ENCODE data around the gene ADCY10.
"Not testable (repeated sequence)": the region's sequence is repeated elsewhere in the genome, so short reads cannot be mapped to it uniquely, and the experiment has no call there.

Gene ADCY10

DNA sequence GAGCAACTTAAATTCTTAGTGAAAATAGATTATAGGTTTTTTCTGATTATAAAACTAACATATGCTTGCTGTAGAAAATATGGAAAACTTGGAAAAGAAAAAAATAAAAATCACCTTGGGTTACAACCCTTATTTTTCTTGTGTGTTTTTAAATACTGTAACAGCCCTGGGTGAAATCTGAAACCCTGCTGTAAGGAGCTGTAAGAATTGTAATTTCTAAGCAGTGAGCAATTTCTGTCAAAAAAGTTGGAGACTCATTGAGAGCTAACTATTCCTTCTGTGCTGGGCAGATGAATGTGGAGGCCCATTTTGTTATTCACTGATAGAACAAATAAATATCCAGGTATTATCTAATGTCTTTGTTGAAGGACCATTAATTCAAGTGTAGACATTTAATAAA, 42.6 kb downstream of the ADCY10 start:
- Histone ChIP-seq H3K36me3 (ENCODE audit: control insufficient read depth in 5 of 5, insufficient read depth in 5 of 5, low read length in 5 of 5) (no peaks in the 10 kb centered on the region), H3K9ac (ENCODE audit: low read length in 5 of 5) (no peak overlapping the region), H3K4me3 (ENCODE audit: low read depth in 1 of 5, low read length in 5 of 5) (no peak overlapping the region), H3K27me3 (ENCODE audit: control insufficient read depth in 5 of 5, insufficient read depth in 4 of 5, low read length in 5 of 5) (no peaks in the 10 kb centered on the region), H3K4me1 (ENCODE audit: control insufficient read depth in 5 of 5, insufficient read depth in 5 of 5, low read length in 5 of 5) (no peaks in the 10 kb centered on the region), H3K9me3 (ENCODE audit: control insufficient read depth in 5 of 5, low read length in 5 of 5) (no peaks in the 10 kb centered on the region), H3K27ac (ENCODE audit: low read depth, low read length) (no peak overlapping the region)

DNA sequence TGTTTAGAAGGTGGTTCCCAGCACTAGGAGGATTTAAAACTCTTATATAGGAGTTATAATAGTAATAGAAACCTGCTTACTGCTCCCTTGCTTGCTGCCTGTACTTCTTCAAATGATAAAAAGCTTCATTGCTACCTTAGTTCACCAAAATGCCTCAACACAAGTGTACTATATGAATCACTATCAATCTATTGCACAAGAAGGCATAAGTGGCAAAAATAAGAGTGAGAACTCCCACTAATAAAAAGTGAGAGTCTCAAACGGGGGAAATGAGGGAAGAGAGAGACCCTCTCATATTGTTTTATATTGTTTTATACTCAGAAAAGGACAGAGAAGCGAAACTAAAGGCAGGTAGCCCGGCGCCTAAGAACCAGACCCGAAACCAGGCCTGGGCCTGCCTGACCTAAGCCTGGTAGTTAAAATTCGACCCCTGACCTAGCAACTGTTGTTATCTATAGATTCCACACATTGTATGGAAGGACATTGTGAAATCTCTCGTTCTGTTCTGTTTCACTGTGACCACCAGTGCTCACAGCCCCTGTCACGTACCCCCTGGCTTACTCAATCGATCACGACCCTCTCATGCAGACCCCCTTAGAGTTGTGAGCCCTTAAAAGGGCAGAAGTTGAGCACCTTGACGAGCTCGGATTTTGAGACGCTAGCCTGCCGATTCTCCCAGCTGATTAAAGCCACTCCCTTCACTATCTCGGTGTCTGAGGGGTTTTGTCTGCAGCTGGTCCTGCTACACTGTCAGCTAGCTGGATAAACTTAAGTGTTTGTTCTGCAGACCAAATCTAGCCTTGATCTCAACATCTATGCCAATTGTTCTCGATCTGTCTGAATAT, 44.6 kb downstream of the ADCY10 start:
- H3K27me3 ChIP-seq (ENCODE audit: control insufficient read depth in 5 of 5, insufficient read depth in 4 of 5, low read length in 5 of 5); H3K4me3 ChIP-seq (ENCODE audit: low read depth in 1 of 5, low read length in 5 of 5); H3K27ac ChIP-seq (ENCODE audit: low read depth, low read length); H3K36me3 ChIP-seq (ENCODE audit: control insufficient read depth in 5 of 5, insufficient read depth in 5 of 5, low read length in 5 of 5); H3K9me3 ChIP-seq (ENCODE audit: control insufficient read depth in 5 of 5, low read length in 5 of 5); H3K4me1 ChIP-seq (ENCODE audit: control insufficient read depth in 5 of 5, insufficient read depth in 5 of 5, low read length in 5 of 5); H3K9ac ChIP-seq (ENCODE audit: low read length in 5 of 5): not testable (repeated sequence)

DNA sequence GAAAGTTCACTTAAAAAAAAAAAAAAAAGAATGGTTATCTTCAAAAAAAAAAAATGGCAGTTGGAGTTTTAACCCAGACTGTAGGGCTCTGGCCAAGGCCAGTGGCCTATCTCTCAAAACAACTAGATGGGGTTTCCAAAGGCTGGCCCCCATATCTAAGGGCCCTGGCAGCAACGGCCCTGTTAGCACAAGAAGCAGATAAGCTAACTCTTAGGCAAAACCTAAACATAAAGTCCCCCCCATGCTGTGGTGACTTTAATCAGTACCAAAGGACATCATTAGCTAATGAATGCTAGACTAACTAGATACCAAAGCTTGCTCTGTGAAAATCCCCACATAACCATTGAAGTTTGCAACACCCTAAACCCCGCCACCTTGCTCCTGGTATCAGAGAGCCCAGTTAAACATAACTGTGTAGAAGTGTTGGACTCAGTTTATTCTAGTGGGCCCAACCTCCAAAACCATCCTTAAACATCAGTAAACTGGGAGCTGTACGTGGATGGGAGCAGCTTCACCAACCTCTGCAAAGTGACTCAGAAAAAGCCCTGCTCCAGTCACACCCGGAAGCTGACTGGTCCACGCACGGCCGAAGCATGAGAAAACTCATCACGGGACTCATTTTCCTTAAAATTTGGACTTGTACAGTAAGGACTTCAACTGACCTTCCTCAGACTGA, 47.1 kb downstream of the ADCY10 start:
- H3K4me3 ChIP-seq (ENCODE audit: low read depth in 1 of 5, low read length in 5 of 5); H3K36me3 ChIP-seq (ENCODE audit: control insufficient read depth in 5 of 5, insufficient read depth in 5 of 5, low read length in 5 of 5); H3K9me3 ChIP-seq (ENCODE audit: control insufficient read depth in 5 of 5, low read length in 5 of 5); H3K4me1 ChIP-seq (ENCODE audit: control insufficient read depth in 5 of 5, insufficient read depth in 5 of 5, low read length in 5 of 5); H3K27me3 ChIP-seq (ENCODE audit: control insufficient read depth in 5 of 5, insufficient read depth in 4 of 5, low read length in 5 of 5); H3K27ac ChIP-seq (ENCODE audit: low read depth, low read length); H3K9ac ChIP-seq (ENCODE audit: low read length in 5 of 5): not testable (repeated sequence)

DNA sequence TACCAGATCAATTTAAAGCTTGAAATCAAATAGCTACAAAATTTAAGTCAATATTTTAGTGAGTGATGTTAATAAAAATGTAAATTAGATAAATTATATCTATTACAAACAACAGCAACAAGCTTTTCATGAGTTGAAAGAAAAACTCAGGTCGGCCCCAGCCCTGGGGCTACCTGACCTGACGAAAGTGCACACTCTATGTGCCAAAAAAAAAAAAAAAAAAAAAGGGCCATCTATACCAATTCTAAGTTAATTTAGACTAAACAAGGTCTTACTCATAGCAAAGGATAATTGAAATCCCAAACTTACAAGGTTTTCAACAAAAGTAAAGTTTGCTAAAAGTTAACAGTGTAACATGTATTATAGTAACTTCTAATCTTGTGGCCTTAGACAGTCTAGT, 47.6 kb downstream of the ADCY10 start:
- not testable (repeated sequence) for H3K9me3 ChIP-seq (ENCODE audit: control insufficient read depth in 5 of 5, low read length in 5 of 5); H3K9ac ChIP-seq (ENCODE audit: low read length in 5 of 5); H3K36me3 ChIP-seq (ENCODE audit: control insufficient read depth in 5 of 5, insufficient read depth in 5 of 5, low read length in 5 of 5); H3K27me3 ChIP-seq (ENCODE audit: control insufficient read depth in 5 of 5, insufficient read depth in 4 of 5, low read length in 5 of 5); H3K4me3 ChIP-seq (ENCODE audit: low read depth in 1 of 5, low read length in 5 of 5); H3K4me1 ChIP-seq (ENCODE audit: control insufficient read depth in 5 of 5, insufficient read depth in 5 of 5, low read length in 5 of 5); H3K27ac ChIP-seq (ENCODE audit: low read depth, low read length)

DNA sequence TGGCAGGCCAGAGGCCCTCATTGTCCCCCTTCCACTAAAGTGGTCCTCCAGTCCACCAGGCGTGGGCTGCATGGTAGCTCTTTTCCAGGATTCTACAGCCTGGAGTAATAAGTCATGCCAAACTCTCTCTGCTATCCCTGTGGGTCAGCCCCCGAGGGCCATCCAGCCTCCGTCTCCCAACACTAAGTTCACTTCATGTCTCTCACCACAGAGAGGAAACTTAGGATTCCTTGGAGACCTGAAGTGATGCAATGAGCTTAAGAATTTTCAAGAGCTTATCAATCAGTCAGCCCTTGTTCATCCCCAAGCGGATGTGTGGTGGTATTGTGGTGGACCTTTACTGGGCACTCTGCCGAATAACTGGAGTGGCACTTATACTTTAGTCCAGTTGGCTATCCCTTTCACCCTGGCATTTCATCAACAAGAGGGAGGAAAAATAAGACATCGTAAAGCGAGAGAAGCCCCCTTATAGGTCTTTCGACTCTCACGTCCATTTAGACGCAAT, 48.1 kb downstream of the ADCY10 start:
- not testable (repeated sequence) for H3K27me3 ChIP-seq (ENCODE audit: control insufficient read depth in 5 of 5, insufficient read depth in 4 of 5, low read length in 5 of 5); H3K4me3 ChIP-seq (ENCODE audit: low read depth in 1 of 5, low read length in 5 of 5); H3K9ac ChIP-seq (ENCODE audit: low read length in 5 of 5); H3K36me3 ChIP-seq (ENCODE audit: control insufficient read depth in 5 of 5, insufficient read depth in 5 of 5, low read length in 5 of 5); H3K9me3 ChIP-seq (ENCODE audit: control insufficient read depth in 5 of 5, low read length in 5 of 5); H3K27ac ChIP-seq (ENCODE audit: low read depth, low read length); H3K4me1 ChIP-seq (ENCODE audit: control insufficient read depth in 5 of 5, insufficient read depth in 5 of 5, low read length in 5 of 5)

DNA sequence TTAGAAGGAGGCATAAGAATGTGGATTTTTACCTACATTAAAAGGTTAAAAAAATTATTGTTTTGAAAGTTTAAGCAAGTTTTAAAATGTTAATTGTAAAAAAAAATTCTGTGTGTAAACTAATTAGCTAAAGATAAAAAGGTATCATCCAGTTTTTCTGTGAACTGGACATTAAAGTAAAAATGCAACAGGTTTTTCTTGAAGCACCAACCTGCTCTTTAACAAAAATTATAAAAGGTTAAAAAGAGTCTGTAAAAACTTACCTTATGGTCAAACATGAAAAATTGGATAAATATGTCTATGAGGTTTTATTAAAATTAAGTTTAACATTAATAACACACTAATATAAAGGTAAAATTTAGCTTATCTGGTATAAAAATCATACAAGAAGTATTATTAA, 48.7 kb downstream of the ADCY10 start:
- not testable (repeated sequence) for H3K4me1 ChIP-seq (ENCODE audit: control insufficient read depth in 5 of 5, insufficient read depth in 5 of 5, low read length in 5 of 5); H3K4me3 ChIP-seq (ENCODE audit: low read depth in 1 of 5, low read length in 5 of 5); H3K27ac ChIP-seq (ENCODE audit: low read depth, low read length); H3K9me3 ChIP-seq (ENCODE audit: control insufficient read depth in 5 of 5, low read length in 5 of 5); H3K36me3 ChIP-seq (ENCODE audit: control insufficient read depth in 5 of 5, insufficient read depth in 5 of 5, low read length in 5 of 5); H3K27me3 ChIP-seq (ENCODE audit: control insufficient read depth in 5 of 5, insufficient read depth in 4 of 5, low read length in 5 of 5); H3K9ac ChIP-seq (ENCODE audit: low read length in 5 of 5)

DNA sequence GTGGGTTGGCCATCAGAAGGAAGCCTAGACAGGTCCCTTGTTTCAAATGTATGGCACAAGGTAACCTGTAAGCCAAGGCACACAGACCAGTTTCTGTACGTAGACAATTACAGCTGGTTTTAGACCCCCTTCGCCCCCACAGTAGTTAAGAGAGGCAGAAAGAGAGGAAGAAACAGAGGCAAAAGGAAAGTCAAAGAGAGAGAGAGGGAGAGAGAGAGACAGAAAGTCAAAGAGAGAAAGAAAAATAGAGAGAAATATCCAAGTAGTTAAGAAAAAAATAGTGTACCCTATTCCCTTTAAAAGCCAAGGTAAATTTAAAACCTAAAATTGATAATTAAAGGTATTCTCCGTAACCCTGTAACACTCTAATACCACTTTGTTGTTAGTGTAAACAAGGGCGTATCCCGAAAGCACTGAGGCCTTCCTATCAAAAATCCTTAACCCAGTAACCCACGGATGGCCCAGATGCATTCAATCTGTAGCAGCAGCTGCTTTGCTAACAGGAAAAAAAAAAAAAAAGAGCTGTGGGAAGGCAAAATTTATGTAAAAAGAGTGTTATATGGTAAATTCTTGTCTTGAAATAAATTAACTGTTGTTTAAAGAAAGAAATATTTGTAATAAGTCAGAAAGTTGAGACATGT, 49.4 kb downstream of the ADCY10 start:
- no peaks in the 10 kb centered on the region for H3K36me3 ChIP-seq (ENCODE audit: control insufficient read depth in 5 of 5, insufficient read depth in 5 of 5, low read length in 5 of 5)
- no peak overlapping the region for H3K4me3 ChIP-seq (ENCODE audit: low read depth in 1 of 5, low read length in 5 of 5)
- no peaks in the 10 kb centered on the region for H3K27me3 ChIP-seq (ENCODE audit: control insufficient read depth in 5 of 5, insufficient read depth in 4 of 5, low read length in 5 of 5)
- no peaks in the 10 kb centered on the region for H3K9me3 ChIP-seq (ENCODE audit: control insufficient read depth in 5 of 5, low read length in 5 of 5)
- no peak overlapping the region for H3K27ac ChIP-seq (ENCODE audit: low read depth, low read length)
- H3K4me1 ChIP-seq (ENCODE audit: control insufficient read depth in 5 of 5, insufficient read depth in 5 of 5, low read length in 5 of 5) = no peaks in the 10 kb centered on the region
- no peak overlapping the region for H3K9ac ChIP-seq (ENCODE audit: low read length in 5 of 5)

DNA sequence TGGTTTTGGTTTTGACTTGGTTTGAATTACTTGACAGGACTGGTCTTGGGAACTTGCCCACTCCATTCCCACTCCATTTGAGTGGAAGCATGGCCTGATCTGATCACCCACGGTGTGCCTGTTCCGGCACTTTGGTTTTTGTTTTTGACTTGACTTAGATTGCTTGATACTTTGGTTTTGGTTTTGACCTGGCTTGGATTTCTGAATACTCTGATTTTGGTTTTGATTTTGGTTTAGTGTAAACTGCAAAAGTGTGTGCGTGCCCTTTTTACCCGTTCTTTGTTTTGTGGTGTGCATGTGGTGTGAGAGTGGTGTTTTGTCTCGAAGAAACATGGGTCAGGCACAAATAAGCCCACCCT, 50.0 kb downstream of the ADCY10 start:
- Histone ChIP-seq H3K9me3 (ENCODE audit: control insufficient read depth in 5 of 5, low read length in 5 of 5) (no peaks in the 10 kb centered on the region), H3K27me3 (ENCODE audit: control insufficient read depth in 5 of 5, insufficient read depth in 4 of 5, low read length in 5 of 5) (no peaks in the 10 kb centered on the region), H3K4me3 (ENCODE audit: low read depth in 1 of 5, low read length in 5 of 5) (no peak overlapping the region), H3K9ac (ENCODE audit: low read length in 5 of 5) (no peak overlapping the region), H3K4me1 (ENCODE audit: control insufficient read depth in 5 of 5, insufficient read depth in 5 of 5, low read length in 5 of 5) (no peaks in the 10 kb centered on the region), H3K27ac (ENCODE audit: low read depth, low read length) (no peak overlapping the region), H3K36me3 (ENCODE audit: control insufficient read depth in 5 of 5, insufficient read depth in 5 of 5, low read length in 5 of 5) (no peaks in the 10 kb centered on the region)

DNA sequence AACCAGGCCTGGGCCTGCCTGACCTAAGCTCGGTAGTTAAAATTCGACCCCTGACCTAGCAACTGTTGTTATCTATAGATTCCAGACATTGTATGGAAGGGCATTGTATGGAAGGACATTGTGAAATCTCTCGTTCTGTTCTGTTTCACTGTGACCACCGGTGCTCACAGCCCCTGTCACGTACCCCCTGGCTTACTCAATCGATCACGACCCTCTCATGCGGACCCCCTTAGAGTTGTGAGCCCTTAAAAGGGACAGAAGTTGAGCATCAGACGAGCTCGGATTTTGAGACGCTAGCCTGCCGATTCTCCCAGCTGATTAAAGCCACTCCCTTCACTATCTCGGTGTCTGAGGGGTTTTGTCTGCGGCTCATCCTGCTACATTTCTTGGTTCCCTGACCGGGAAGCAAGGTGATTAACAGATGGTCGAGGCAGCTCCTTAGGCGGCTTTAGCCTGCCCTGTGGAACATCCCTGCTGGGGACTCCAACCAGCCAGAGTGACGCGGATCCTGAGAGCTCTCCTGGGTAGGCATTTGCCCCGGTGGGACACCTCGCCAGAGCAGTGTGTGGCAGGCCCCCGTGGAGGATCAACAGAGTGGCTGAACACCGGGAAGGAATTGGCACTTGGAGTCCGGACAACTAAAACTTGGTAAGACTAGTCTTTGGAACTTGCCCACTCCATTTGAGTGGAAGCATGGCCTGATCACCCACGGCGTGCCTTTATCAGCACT, 50.6 kb downstream of the ADCY10 start:
- H3K9ac ChIP-seq (ENCODE audit: low read length in 5 of 5); H3K4me1 ChIP-seq (ENCODE audit: control insufficient read depth in 5 of 5, insufficient read depth in 5 of 5, low read length in 5 of 5); H3K36me3 ChIP-seq (ENCODE audit: control insufficient read depth in 5 of 5, insufficient read depth in 5 of 5, low read length in 5 of 5); H3K27ac ChIP-seq (ENCODE audit: low read depth, low read length); H3K4me3 ChIP-seq (ENCODE audit: low read depth in 1 of 5, low read length in 5 of 5); H3K9me3 ChIP-seq (ENCODE audit: control insufficient read depth in 5 of 5, low read length in 5 of 5); H3K27me3 ChIP-seq (ENCODE audit: control insufficient read depth in 5 of 5, insufficient read depth in 4 of 5, low read length in 5 of 5): not testable (repeated sequence)

Measured in subcutaneous abdominal adipose tissue (tissue), 5 donors.